WTC11 (cell line): ENCODE measurements around the gene SCNN1B. TPM values are rescaled to one million over a fixed set of nuclear protein-coding genes. Genes with fewer than 3 reads are reported as not detected.

ENCODE experiments used
- ATAC-seq: fragments of 200-7000 bp; cut with Tn5 transposase; 2 replicates; pipeline ENCODE4 v1.10.0; 2021; ENCODE audit warnings: mild to moderate bottlenecking, moderate library complexity
- CTCF ChIA-PET: fragments of 300-600 bp; sonication (Branson Sonifier 250); formaldehyde crosslinking; loops from one replicate; lab custom pipeline; 2021; ENCODE audit warnings: antibody characterized with exemption; lab: Charles Lee
- POLR2A ChIA-PET: fragments of 350-600 bp; sonication (Branson Sonifier 250); formaldehyde crosslinking; loops from one replicate; lab custom pipeline; 2021; ENCODE audit warnings: antibody characterized with exemption; lab: Charles Lee
- DNase-seq: peaks from one replicate; pipeline ENCODE4 v3.0.0; 2021; ENCODE audit warnings: low spot score
- H3K27ac Mint-ChIP-seq: 2 replicates; pipeline ENCODE4 v1.8.0; 2021; ENCODE audit warnings: mixed read lengths
- H3K27me3 Mint-ChIP-seq: 2 replicates; pipeline ENCODE4 v1.8.0; 2021; ENCODE audit warnings: low read depth, mild to moderate bottlenecking, moderate library complexity, mixed read lengths
- H3K36me3 Mint-ChIP-seq: 2 replicates; pipeline ENCODE4 v1.8.0; 2021; ENCODE audit warnings: mixed read lengths
- H3K4me1 Mint-ChIP-seq: 2 replicates; pipeline ENCODE4 v1.8.0; 2022; ENCODE audit warnings: mixed read lengths
- H3K4me3 Mint-ChIP-seq: 2 replicates; pipeline ENCODE4 v1.8.0; 2021; ENCODE audit warnings: mild to moderate bottlenecking, moderate library complexity, mixed read lengths
- H3K9me3 Mint-ChIP-seq: 2 replicates; pipeline ENCODE4 v1.8.0; 2021; ENCODE audit warnings: mixed read lengths
- ATF1 ChIP-seq: sonication (generic); formaldehyde crosslinking; IDR thresholded peaks from 2 replicates; pipeline ENCODE4 v1.8.1; 2023; ENCODE audit warnings: mild to moderate bottlenecking, moderate library complexity, missing genetic modification reagents
- CREM ChIP-seq: sonication (generic); formaldehyde crosslinking; IDR thresholded peaks from 2 replicates; pipeline ENCODE4 v1.8.1; 2022; ENCODE audit warnings: mild to moderate bottlenecking, missing genetic modification reagents, moderate library complexity
- FOXJ3 ChIP-seq: sonication (generic); formaldehyde crosslinking; IDR thresholded peaks from 2 replicates; pipeline ENCODE4 v1.9.0; 2021; ENCODE audit warnings: missing genetic modification reagents, mild to moderate bottlenecking, borderline replicate concordance
- FOXK1 ChIP-seq: sonication (generic); formaldehyde crosslinking; IDR thresholded peaks from 2 replicates; pipeline ENCODE4 v1.8.0; 2022; ENCODE audit warnings: mild to moderate bottlenecking, moderate library complexity, missing genetic modification reagents
- GRHL2 ChIP-seq: fragments of 250-450 bp; sonication (Bioruptor Pico); IDR thresholded peaks from 2 replicates; pipeline ENCODE4 v1.8.0; 2022; ENCODE audit warnings: mild to moderate bottlenecking, moderate library complexity; ENCODE audit not compliant: insufficient replicate concordance, severe bottlenecking
- NR2C2 ChIP-seq: sonication (generic); formaldehyde crosslinking; IDR thresholded peaks from 2 replicates; pipeline ENCODE4 v1.8.0; 2022; ENCODE audit warnings: mild to moderate bottlenecking, missing genetic modification reagents
- NR3C1 ChIP-seq: sonication (generic); formaldehyde crosslinking; conservative IDR thresholded peaks from 2 replicates; pipeline ENCODE4 v1.8.1; 2023; ENCODE audit warnings: low read depth, mild to moderate bottlenecking, missing genetic modification reagents
- RORB ChIP-seq: fragments of 250-450 bp; sonication (Bioruptor Pico); IDR thresholded peaks from 2 replicates; pipeline ENCODE4 v1.9.0; 2021; ENCODE audit warnings: mild to moderate bottlenecking
- SOX15 ChIP-seq: fragments of 250-450 bp; sonication (Bioruptor Pico); IDR thresholded peaks from 2 replicates; pipeline ENCODE4 v1.9.0; 2021; ENCODE audit warnings: mild to moderate bottlenecking
- SP1 ChIP-seq: sonication (generic); formaldehyde crosslinking; conservative IDR thresholded peaks from 2 replicates; pipeline ENCODE4 v1.8.1; 2022; ENCODE audit warnings: missing genetic modification reagents
- TEAD1 ChIP-seq: sonication (generic); formaldehyde crosslinking; IDR thresholded peaks from 2 replicates; pipeline ENCODE4 v1.8.0; 2022; ENCODE audit warnings: mild to moderate bottlenecking, missing genetic modification reagents
- ZNF121 ChIP-seq: sonication (generic); formaldehyde crosslinking; IDR thresholded peaks from 2 replicates; pipeline ENCODE4 v1.8.0; 2023; ENCODE audit warnings: missing genetic modification reagents
- ZNF263 ChIP-seq: sonication (generic); formaldehyde crosslinking; IDR thresholded peaks from 2 replicates; pipeline ENCODE4 v1.8.1; 2022; ENCODE audit warnings: low read depth, mild to moderate bottlenecking, moderate library complexity, missing genetic modification reagents
- ZNF423 ChIP-seq: fragments of 250-450 bp; sonication (Bioruptor Pico); IDR thresholded peaks from 2 replicates; pipeline ENCODE4 v2.1.2; 2022; ENCODE audit warnings: mild to moderate bottlenecking, moderate library complexity
- total RNA-seq: library from RNA; stranded (reverse); gene quantifications from 3 replicates; pipeline ENCODE4 v1.2.3, GENCODE V29; 2021
- TF ChIP-seq, protein P1 (sequence below): sonication (generic); formaldehyde crosslinking; IDR thresholded peaks from 2 replicates; pipeline ENCODE4 v1.8.1; 2023; ENCODE audit warnings: mild to moderate bottlenecking, missing genetic modification reagents, borderline replicate concordance
- TF ChIP-seq, protein P2 (sequence below): sonication (generic); formaldehyde crosslinking; IDR thresholded peaks from 2 replicates; pipeline ENCODE4 v1.8.0; 2022; ENCODE audit warnings: mild to moderate bottlenecking, missing genetic modification reagents
- TF ChIP-seq, protein P3 (sequence below): sonication (generic); formaldehyde crosslinking; IDR thresholded peaks from 2 replicates; pipeline ENCODE4 v1.8.1; 2023; ENCODE audit warnings: mild to moderate bottlenecking, moderate library complexity, missing genetic modification reagents
- TF ChIP-seq, protein P4 (sequence below): sonication (generic); formaldehyde crosslinking; IDR thresholded peaks from 2 replicates; pipeline ENCODE4 v1.8.0; 2022; ENCODE audit warnings: mild to moderate bottlenecking, missing genetic modification reagents
- TF ChIP-seq, protein P5 (sequence below): fragments of 250-450 bp; sonication (Bioruptor Pico); IDR thresholded peaks from 2 replicates; pipeline ENCODE4 v2.1.2; 2022; ENCODE audit warnings: mild to moderate bottlenecking, moderate library complexity
- TF ChIP-seq, protein P6 (sequence below): fragments of 200-600 bp; IDR thresholded peaks from 2 replicates; pipeline ENCODE4 v1.8.0; 2022; ENCODE audit warnings: antibody characterized with exemption
- TF ChIP-seq, protein P7 (sequence below): sonication (generic); formaldehyde crosslinking; IDR thresholded peaks from 2 replicates; pipeline ENCODE4 v1.8.0; 2022; ENCODE audit warnings: mild to moderate bottlenecking, missing genetic modification reagents

SCNN1B gene
- total RNA-seq, 1 experiment from 2014 or later: 4.8 TPM

DNA sequence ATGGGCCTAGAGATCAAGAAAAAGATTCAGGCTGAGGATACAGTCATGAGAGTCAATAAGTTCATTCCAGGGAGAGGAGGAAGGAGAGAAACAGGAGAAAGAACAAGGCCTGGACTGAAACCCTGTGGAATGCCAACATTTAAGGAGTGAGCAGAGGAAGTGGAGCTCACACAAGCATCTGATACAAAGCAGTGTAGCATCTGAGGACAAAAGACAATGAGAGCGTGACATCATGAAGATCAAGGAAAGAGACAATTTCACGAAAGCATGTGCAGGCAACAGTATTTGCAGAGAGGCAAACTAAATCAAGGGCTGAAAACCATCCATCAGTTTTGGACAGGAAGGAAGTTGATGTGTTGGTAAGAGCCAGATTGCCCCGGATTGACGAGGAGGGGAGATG is 25.3 kb upstream of the SCNN1B start:
- CTCF ChIA-PET: no interaction called here
- Mint-ChIP-seq H3K27me3 (peaks cover 2% of the 10 kb centered on the region; the same call in 1 of the 2 replicates), H3K4me3 (no peak overlapping the region)
- TF ChIP-seq, protein P1, sequence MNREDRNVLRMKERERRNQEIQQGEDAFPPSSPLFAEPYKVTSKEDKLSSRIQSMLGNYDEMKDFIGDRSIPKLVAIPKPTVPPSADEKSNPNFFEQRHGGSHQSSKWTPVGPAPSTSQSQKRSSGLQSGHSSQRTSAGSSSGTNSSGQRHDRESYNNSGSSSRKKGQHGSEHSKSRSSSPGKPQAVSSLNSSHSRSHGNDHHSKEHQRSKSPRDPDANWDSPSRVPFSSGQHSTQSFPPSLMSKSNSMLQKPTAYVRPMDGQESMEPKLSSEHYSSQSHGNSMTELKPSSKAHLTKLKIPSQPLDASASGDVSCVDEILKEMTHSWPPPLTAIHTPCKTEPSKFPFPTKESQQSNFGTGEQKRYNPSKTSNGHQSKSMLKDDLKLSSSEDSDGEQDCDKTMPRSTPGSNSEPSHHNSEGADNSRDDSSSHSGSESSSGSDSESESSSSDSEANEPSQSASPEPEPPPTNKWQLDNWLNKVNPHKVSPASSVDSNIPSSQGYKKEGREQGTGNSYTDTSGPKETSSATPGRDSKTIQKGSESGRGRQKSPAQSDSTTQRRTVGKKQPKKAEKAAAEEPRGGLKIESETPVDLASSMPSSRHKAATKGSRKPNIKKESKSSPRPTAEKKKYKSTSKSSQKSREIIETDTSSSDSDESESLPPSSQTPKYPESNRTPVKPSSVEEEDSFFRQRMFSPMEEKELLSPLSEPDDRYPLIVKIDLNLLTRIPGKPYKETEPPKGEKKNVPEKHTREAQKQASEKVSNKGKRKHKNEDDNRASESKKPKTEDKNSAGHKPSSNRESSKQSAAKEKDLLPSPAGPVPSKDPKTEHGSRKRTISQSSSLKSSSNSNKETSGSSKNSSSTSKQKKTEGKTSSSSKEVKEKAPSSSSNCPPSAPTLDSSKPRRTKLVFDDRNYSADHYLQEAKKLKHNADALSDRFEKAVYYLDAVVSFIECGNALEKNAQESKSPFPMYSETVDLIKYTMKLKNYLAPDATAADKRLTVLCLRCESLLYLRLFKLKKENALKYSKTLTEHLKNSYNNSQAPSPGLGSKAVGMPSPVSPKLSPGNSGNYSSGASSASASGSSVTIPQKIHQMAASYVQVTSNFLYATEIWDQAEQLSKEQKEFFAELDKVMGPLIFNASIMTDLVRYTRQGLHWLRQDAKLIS: no peak
- TF ChIP-seq GRHL2 (no peak), RORB (CRISPR knock-in tag) (no peak), ZNF121 (CRISPR knock-in tag) (no peak), ATF1 (no peak)
- TF ChIP-seq, protein P2, sequence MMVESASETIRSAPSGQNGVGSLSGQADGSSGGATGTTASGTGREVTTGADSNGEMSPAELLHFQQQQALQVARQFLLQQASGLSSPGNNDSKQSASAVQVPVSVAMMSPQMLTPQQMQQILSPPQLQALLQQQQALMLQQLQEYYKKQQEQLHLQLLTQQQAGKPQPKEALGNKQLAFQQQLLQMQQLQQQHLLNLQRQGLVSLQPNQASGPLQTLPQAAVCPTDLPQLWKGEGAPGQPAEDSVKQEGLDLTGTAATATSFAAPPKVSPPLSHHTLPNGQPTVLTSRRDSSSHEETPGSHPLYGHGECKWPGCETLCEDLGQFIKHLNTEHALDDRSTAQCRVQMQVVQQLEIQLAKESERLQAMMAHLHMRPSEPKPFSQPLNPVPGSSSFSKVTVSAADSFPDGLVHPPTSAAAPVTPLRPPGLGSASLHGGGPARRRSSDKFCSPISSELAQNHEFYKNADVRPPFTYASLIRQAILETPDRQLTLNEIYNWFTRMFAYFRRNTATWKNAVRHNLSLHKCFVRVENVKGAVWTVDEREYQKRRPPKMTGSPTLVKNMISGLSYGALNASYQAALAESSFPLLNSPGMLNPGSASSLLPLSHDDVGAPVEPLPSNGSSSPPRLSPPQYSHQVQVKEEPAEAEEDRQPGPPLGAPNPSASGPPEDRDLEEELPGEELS (CRISPR knock-in tag): no peak
- TF ChIP-seq, protein P3, sequence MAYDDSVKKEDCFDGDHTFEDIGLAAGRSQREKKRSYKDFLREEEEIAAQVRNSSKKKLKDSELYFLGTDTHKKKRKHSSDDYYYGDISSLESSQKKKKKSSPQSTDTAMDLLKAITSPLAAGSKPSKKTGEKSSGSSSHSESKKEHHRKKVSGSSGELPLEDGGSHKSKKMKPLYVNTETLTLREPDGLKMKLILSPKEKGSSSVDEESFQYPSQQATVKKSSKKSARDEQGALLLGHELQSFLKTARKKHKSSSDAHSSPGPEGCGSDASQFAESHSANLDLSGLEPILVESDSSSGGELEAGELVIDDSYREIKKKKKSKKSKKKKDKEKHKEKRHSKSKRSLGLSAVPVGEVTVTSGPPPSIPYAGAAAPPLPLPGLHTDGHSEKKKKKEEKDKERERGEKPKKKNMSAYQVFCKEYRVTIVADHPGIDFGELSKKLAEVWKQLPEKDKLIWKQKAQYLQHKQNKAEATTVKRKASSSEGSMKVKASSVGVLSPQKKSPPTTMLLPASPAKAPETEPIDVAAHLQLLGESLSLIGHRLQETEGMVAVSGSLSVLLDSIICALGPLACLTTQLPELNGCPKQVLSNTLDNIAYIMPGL (CRISPR knock-in tag): no peak
- TF ChIP-seq, all 79 proteins: peak for 0
- H3K36me3 Mint-ChIP-seq: peaks cover 3% of the 10 kb centered on the region; the same call in 1 of the 2 replicates
- DNase-seq (no peak), ATAC-seq (no peak)
- POLR2A ChIA-PET: no interaction called here
- H3K9me3 Mint-ChIP-seq: peaks cover 12% of the 10 kb centered on the region
- no peak overlapping the region for H3K27ac Mint-ChIP-seq
- peaks cover 36% of the 10 kb centered on the region for H3K4me1 Mint-ChIP-seq

DNA sequence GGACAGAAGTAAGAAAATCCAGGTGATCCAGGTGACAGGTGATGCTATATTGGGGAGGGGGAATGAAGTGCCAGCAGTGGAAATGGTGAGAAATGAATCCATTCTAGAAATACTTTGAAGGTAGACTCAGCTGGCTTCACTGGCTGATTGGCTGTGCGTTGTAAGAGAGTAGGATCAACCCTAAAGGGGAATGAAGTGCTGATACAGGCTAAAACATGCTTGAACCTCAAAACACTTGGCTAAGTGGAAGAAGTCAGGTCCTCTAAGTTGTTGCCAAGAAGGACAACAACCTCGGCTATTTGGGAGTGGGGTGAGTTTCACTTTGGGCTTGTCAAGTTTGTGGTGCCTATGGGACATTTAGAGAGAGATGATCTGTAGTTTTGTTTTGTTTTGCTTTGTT is 24.1 kb upstream of the SCNN1B start:
- Mint-ChIP-seq H3K4me1 (peaks cover 36% of the 10 kb centered on the region), H3K36me3 (peaks cover 6% of the 10 kb centered on the region), H3K27ac (peak overlapping the region; percentile 37; the same call in 1 of the 2 replicates), H3K4me3 (no peak overlapping the region), H3K9me3 (peaks cover 20% of the 10 kb centered on the region), H3K27me3 (peaks cover 2% of the 10 kb centered on the region; the same call in 1 of the 2 replicates)
- DNase-seq (no peak), ATAC-seq (no peak)
- TF ChIP-seq NR2C2 (CRISPR knock-in tag) (no peak), FOXJ3 (CRISPR knock-in tag) (no peak), NR3C1 (CRISPR knock-in tag) (no peak), ZNF263 (CRISPR knock-in tag) (no peak)
- ChIA-PET POLR2A (no interaction called here), CTCF (no interaction called here)

DNA sequence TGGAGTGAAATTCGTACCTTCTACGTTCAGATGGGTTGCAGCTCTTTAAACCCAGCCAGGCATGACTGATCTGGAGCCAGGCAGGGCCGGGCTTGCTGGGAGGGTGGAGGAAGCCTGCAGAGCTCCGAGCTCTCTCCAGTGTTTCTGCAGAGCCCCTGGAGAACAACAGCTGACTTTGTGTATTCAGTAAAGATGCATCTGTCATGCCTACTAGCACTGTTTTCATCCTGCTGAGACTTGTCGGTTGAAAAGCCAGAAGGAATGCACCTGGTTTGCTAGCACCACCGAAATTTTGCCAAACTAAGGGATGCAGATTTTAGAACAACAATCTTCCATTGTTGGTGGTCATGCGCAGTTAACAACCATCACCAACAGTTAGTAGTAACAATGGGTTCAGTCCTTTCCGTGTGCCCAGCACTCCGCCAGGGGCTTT is 22.4 kb upstream of the SCNN1B start:
- H3K36me3 Mint-ChIP-seq: peaks cover 6% of the 10 kb centered on the region
- CTCF ChIA-PET: interaction anchor here (0.5 to 2.3 kb wide), 7 partner anchors 8 to 157 kb away, joined by 3 to 11 read pairs (median 4); partner anchors contain the start of gene SCNN1B
- DNase-seq (peak; percentile 62), ATAC-seq (peak; percentile 90)
- H3K4me3 Mint-ChIP-seq: peak overlapping the region; percentile 35
- H3K27me3 Mint-ChIP-seq: peaks cover 2% of the 10 kb centered on the region; the same call in 1 of the 2 replicates
- peak overlapping the region; percentile 96 for H3K27ac Mint-ChIP-seq
- H3K4me1 Mint-ChIP-seq: peaks cover 36% of the 10 kb centered on the region
- POLR2A ChIA-PET: no interaction called here
- peaks cover 13% of the 10 kb centered on the region for H3K9me3 Mint-ChIP-seq
- TF ChIP-seq SOX15 (CRISPR knock-in tag): no peak
- TF ChIP-seq FOXK1 (CRISPR knock-in tag): peak; percentile 40; the same call in 1 of the 2 replicates
- TF ChIP-seq, protein P4, sequence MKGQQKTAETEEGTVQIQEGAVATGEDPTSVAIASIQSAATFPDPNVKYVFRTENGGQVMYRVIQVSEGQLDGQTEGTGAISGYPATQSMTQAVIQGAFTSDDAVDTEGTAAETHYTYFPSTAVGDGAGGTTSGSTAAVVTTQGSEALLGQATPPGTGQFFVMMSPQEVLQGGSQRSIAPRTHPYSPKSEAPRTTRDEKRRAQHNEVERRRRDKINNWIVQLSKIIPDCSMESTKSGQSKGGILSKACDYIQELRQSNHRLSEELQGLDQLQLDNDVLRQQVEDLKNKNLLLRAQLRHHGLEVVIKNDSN (CRISPR knock-in tag): no peak
- peak; percentile 49 for TF ChIP-seq ZNF423
- TF ChIP-seq RORB (CRISPR knock-in tag): no peak
- TF ChIP-seq, protein P5, sequence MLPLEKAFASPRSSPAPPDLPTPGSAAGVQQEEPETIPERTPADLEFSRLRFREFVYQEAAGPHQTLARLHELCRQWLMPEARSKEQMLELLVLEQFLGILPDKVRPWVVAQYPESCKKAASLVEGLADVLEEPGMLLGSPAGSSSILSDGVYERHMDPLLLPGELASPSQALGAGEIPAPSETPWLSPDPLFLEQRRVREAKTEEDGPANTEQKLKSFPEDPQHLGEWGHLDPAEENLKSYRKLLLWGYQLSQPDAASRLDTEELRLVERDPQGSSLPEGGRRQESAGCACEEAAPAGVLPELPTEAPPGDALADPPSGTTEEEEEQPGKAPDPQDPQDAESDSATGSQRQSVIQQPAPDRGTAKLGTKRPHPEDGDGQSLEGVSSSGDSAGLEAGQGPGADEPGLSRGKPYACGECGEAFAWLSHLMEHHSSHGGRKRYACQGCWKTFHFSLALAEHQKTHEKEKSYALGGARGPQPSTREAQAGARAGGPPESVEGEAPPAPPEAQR (CRISPR knock-in tag): no peak
- TF ChIP-seq NR2C2 (CRISPR knock-in tag): no peak
- no peak for TF ChIP-seq CREM (CRISPR knock-in tag)
- TF ChIP-seq, protein P6, sequence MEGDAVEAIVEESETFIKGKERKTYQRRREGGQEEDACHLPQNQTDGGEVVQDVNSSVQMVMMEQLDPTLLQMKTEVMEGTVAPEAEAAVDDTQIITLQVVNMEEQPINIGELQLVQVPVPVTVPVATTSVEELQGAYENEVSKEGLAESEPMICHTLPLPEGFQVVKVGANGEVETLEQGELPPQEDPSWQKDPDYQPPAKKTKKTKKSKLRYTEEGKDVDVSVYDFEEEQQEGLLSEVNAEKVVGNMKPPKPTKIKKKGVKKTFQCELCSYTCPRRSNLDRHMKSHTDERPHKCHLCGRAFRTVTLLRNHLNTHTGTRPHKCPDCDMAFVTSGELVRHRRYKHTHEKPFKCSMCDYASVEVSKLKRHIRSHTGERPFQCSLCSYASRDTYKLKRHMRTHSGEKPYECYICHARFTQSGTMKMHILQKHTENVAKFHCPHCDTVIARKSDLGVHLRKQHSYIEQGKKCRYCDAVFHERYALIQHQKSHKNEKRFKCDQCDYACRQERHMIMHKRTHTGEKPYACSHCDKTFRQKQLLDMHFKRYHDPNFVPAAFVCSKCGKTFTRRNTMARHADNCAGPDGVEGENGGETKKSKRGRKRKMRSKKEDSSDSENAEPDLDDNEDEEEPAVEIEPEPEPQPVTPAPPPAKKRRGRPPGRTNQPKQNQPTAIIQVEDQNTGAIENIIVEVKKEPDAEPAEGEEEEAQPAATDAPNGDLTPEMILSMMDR: no peak
- peak; percentile 51; the same call in 1 of the 2 replicates for TF ChIP-seq TEAD1 (CRISPR knock-in tag)
- TF ChIP-seq, protein P7, sequence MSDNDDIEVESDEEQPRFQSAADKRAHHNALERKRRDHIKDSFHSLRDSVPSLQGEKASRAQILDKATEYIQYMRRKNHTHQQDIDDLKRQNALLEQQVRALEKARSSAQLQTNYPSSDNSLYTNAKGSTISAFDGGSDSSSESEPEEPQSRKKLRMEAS: 0 out of 2 replicates have a peak, but pooled peaks have one; percentile 21
- TF ChIP-seq SP1 (CRISPR knock-in tag): no peak
